Right lobe of liver (tissue), 6 donors: ENCODE results near the gene CDKN1A. TPM values are rescaled to one million over a fixed set of nuclear protein-coding genes. Genes with fewer than 3 reads are reported as not detected.

Experiments
- ATAC-seq, 4 donors: fragments of 200-7000 bp; cut with Tn5 transposase; one replicate each; pipeline ENCODE4 v1.9.1; 2020; ENCODE audit warnings: mild to moderate bottlenecking in 4 of 4, moderate library complexity in 4 of 4
- DNase-seq, 3 donors: peaks; one replicate each; pipeline ENCODE4 v3.0.0-alpha.2; 2020
- H3K27ac ChIP-seq, 3 donors: fragments of 200-600 bp; one replicate each; pipeline ENCODE4 v1.8.0; 2022
- H3K27me3 ChIP-seq, 2 donors: fragments of 200-600 bp; one replicate each; pipeline ENCODE4 v1.8.0; 2022
- H3K36me3 ChIP-seq, 4 donors: fragments of 200-600 bp; sonication (generic) in 1 of 4; one replicate each; pipeline versions ENCODE4 v1.5.1 to v1.8.0; 2017 to 2022; ENCODE audit warnings: control low read depth in 1 of 4
- H3K4me1 ChIP-seq, 4 donors: fragments of 200-600 bp; sonication (generic) in 1 of 4; one replicate each; pipeline versions ENCODE4 v1.5.1 to v1.8.0; 2017 to 2022; ENCODE audit warnings: control low read depth in 1 of 4
- H3K4me3 ChIP-seq, 3 donors: fragments of 200-600 bp; one replicate each; pipeline ENCODE4 v1.8.0; 2022
- H3K9me3 ChIP-seq, 4 donors: fragments of 200-600 bp; sonication (generic) in 1 of 4; one replicate each; pipeline versions ENCODE4 v1.5.1 to v1.8.0; 2017 to 2022; ENCODE audit warnings: control low read depth in 1 of 4
- POLR2A ChIP-seq: fragments of 450-650 bp; IDR thresholded peaks from one replicate; pipeline ENCODE4 v1.6.1; 2017; ENCODE audit warnings: antibody characterized with exemption, mild to moderate bottlenecking
- WGBS: methylation state at CpG from one replicate; pipeline ENCODE4 v1.1.6; 2018; ENCODE audit warnings: low coverage, low lambda C conversion rate; ENCODE audit not compliant: insufficient coverage; ENCODE audit errors: missing lambda C conversion rate; 5-methylcytosine and 5-hydroxymethylcytosine counted together
- intact Hi-C, 2 donors: fragments of 100-400 bp; cut with DNase I; formaldehyde crosslinking; loops; one replicate each; pipeline versions ENCODE4 v1.11.2 to v1.14.1; 2022
- total RNA-seq, 6 experiments: library from RNA; depleted of rRNA in 2 of 6; stranded (reverse); fragments of >200 nt in 2 of 6; fragmentation: NEBNext Ultra II Directional in 3 of 6; extraction: Animal tissue kit (Norgen Biotek cat#: 25700) in 3 of 6; gene quantifications; one replicate each; pipeline versions ENCODE4 v1.1.0 to v1.2.4, GENCODE V29; 2016 to 2023
- TF ChIP-seq, protein P1 (sequence below), 4 donors: fragments of 200-600 bp in 3 of 4; fragments of 450-650 bp in 1 of 4; IDR thresholded peaks; one replicate each; pipeline versions ENCODE4 v1.5.1 to v1.8.0; 2016 to 2022; ENCODE audit warnings: antibody characterized with exemption in 4 of 4, mild to moderate bottlenecking in 2 of 4
- donor health status: DM: no; HTN: yes; CAD: no.
- donor health status: DM: no; HTN: no; CAD: no.
- donor health status: DM: no; HTN: no; CAD: no.
- donor health status: DM: no; HTN: yes; CAD: no.
- donor health status: DM: no; HTN: yes; CAD: no.

CDKN1A gene
- total RNA-seq, 6 experiments from 2014 or later = 20.0 to 124 (median 58.6) TPM

DNA sequence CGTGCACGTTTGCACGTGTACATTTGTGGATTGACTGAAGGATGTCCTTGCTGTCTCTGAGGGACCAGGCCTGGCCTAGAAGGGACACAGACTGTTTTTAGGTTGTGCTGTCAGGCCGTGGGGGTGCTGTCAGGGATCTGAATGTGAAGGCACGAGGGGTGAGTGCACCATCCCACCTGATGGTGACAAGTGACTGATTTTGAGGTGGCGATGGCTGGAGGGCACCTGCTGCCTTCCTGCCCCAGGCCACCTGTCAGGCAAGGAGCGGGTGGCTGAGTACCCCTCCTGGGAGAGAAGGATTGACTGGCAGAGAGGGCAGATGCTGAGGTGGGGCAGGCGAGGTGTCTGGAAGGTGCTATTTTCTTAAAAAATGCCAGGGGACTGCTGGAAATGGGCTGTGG lies 20.4 kb downstream of the CDKN1A start:
- H3K4me1 ChIP-seq = no peaks in the 10 kb centered on the region
- no peak overlapping the region for H3K4me3 ChIP-seq
- H3K27me3 ChIP-seq = peaks cover 0 to 4% of the 10 kb centered on the region in 2 donors
- H3K27ac ChIP-seq = no peak overlapping the region
- no peaks in the 10 kb centered on the region for H3K36me3 ChIP-seq
- no peaks in the 10 kb centered on the region for H3K9me3 ChIP-seq
- DNase-seq = peak in 1 of 3 donors; percentile 28
- no peak for ATAC-seq
- intact Hi-C loops = no loop called here
- 57% methylated on average over 6 of the region's 8 CpGs for WGBS
- TF ChIP-seq, protein P1, sequence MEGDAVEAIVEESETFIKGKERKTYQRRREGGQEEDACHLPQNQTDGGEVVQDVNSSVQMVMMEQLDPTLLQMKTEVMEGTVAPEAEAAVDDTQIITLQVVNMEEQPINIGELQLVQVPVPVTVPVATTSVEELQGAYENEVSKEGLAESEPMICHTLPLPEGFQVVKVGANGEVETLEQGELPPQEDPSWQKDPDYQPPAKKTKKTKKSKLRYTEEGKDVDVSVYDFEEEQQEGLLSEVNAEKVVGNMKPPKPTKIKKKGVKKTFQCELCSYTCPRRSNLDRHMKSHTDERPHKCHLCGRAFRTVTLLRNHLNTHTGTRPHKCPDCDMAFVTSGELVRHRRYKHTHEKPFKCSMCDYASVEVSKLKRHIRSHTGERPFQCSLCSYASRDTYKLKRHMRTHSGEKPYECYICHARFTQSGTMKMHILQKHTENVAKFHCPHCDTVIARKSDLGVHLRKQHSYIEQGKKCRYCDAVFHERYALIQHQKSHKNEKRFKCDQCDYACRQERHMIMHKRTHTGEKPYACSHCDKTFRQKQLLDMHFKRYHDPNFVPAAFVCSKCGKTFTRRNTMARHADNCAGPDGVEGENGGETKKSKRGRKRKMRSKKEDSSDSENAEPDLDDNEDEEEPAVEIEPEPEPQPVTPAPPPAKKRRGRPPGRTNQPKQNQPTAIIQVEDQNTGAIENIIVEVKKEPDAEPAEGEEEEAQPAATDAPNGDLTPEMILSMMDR (IDR thresholded peaks at IDR 0.05) = no peak
- no peak for TF ChIP-seq POLR2A

- Histone ChIP-seq H3K4me1 (no peaks in the 10 kb centered on the region), H3K9me3 (no peaks in the 10 kb centered on the region), H3K27ac (no peak overlapping the region), H3K27me3 (peaks cover 0 to 4% of the 10 kb centered on the region in 2 donors), H3K4me3 (no peak overlapping the region), H3K36me3 (no peaks in the 10 kb centered on the region)
- DNase-seq = no peak
- WGBS = 0% methylated on average over 1 of the region's 7 CpGs
- TF ChIP-seq POLR2A = no peak
- TF ChIP-seq, protein P1 (IDR thresholded peaks at IDR 0.05) = no peak
- intact Hi-C loops = no loop called here
- ATAC-seq = no peak
Measured at GRCh38 chr6:36699348-36699747, 20.8 kb downstream of the CDKN1A start.

DNA sequence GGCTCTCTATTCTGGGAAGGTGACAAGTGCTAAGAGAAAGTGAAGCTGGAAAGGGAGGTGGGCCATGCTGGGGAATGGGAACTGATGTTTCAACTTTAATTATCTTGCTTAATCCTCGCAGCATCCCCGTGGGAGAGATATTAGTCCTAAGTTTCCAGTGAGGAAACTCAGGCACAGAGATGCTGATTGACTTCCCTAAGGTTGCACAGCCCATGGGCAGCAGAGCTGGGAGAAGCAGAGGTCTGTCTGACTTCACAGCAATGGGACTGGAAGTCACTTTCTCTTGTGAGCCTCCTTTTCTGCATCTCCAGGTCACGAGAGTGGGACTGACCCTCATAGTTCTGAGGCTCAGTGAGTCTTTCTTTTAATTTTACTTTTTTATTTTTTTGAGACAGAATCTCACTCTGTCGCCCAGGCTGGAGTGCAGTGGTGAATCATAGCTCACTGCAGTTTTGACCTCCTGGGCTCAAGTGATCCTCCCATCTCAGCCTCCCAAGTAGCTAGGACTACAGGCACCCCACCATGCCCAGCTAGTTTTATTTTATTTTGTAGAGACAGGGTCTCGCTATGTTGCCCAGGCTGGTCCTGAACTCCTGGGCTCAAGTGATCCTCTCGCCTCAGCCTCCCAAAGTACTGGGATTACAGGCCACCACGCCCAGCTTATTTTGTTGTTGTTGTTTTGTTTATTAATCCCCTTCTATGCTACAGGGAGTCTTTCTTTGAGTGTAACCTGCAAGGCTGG lies 21.7 kb downstream of the CDKN1A start:
- ATAC-seq (no peak), DNase-seq (peak in 1 of 3 donors; percentile 27)
- no peak for TF ChIP-seq POLR2A
- TF ChIP-seq, protein P1 (IDR thresholded peaks at IDR 0.05) = no peak
- no peaks in the 10 kb centered on the region for H3K9me3 ChIP-seq
- intact Hi-C loops = no loop called here
- no peaks in the 10 kb centered on the region for H3K4me1 ChIP-seq
- no peaks in the 10 kb centered on the region for H3K36me3 ChIP-seq
- H3K4me3 ChIP-seq = no peak overlapping the region
- H3K27me3 ChIP-seq = peaks cover 0 to 4% of the 10 kb centered on the region in 2 donors
- no peak overlapping the region for H3K27ac ChIP-seq
- 74% methylated on average over 5 of the region's 7 CpGs for WGBS

- Histone ChIP-seq H3K4me3 (no peak overlapping the region), H3K27me3 (peaks cover 0 to 4% of the 10 kb centered on the region in 2 donors), H3K4me1 (no peaks in the 10 kb centered on the region), H3K36me3 (no peaks in the 10 kb centered on the region), H3K9me3 (no peaks in the 10 kb centered on the region), H3K27ac (no peak overlapping the region)
- TF ChIP-seq, protein P1 (IDR thresholded peaks at IDR 0.05) = no peak
- TF ChIP-seq POLR2A = no peak
- ATAC-seq (peak in 1 of 4 donors; percentile 37), DNase-seq (no peak)
- intact Hi-C loops = no loop called here
- WGBS = 100% methylated on average over 2 of the region's 3 CpGs
Measured at GRCh38 chr6:36700831-36701230, 22.3 kb downstream of the CDKN1A start.
